ENCODE data around the gene GFPT1.

DNA sequence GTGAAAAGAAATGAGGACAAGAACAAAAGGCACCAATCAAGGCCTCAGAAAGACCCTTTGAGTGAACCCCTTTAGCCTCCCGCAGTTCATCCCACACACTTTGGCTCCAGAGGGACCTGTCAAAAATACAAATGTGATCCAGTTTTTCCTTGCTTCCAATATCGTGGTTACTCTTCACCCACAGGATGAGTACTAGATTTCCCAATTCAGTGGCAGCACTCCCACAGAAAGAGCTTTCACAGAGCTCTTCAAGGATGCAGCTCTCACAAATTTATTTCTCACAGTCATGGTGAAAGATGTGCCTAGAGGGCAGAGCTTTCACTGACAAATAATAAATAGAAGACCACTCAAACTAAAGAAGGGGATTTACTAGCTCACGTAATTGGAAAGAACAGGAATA, 3.0 kb upstream of the GFPT1 start:
- no peak for TF ChIP-seq RNF2 (IDR thresholded peaks at IDR 0.05)
- no peak for TF ChIP-seq CTCF (IDR thresholded peaks at IDR 0.05 in 2 of 3, conservative IDR thresholded peaks at IDR 0.05 in 1 of 3; ENCODE audit: insufficient read depth in 2 of 3, low read depth in 1 of 3, low read length in 3 of 3)
- TF ChIP-seq, protein P1, sequence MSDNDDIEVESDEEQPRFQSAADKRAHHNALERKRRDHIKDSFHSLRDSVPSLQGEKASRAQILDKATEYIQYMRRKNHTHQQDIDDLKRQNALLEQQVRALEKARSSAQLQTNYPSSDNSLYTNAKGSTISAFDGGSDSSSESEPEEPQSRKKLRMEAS (CRISPR knock-in tag; IDR thresholded peaks at IDR 0.05) = no peak
- TF ChIP-seq MEF2A (IDR thresholded peaks at IDR 0.05; ENCODE audit: control insufficient read depth, low read depth, low read length) = no peak
- no peak for TF ChIP-seq CREB1 (IDR thresholded peaks at IDR 0.05)
- no peak for TF ChIP-seq CREB1 (CRISPR knock-in tag; IDR thresholded peaks at IDR 0.05)
- no peak for TF ChIP-seq THAP7 (CRISPR knock-in tag; IDR thresholded peaks at IDR 0.05)
- no peak for TF ChIP-seq ZNF184 (CRISPR knock-in tag; IDR thresholded peaks at IDR 0.05)
- TF ChIP-seq ZBTB7A (IDR thresholded peaks at IDR 0.05; ENCODE audit: borderline replicate concordance, control insufficient read depth, low read depth, low read length) = no peak
- TF ChIP-seq ETV5 (CRISPR knock-in tag; IDR thresholded peaks at IDR 0.05; ENCODE audit: low read depth) = no peak
- TF ChIP-seq, protein P2, sequence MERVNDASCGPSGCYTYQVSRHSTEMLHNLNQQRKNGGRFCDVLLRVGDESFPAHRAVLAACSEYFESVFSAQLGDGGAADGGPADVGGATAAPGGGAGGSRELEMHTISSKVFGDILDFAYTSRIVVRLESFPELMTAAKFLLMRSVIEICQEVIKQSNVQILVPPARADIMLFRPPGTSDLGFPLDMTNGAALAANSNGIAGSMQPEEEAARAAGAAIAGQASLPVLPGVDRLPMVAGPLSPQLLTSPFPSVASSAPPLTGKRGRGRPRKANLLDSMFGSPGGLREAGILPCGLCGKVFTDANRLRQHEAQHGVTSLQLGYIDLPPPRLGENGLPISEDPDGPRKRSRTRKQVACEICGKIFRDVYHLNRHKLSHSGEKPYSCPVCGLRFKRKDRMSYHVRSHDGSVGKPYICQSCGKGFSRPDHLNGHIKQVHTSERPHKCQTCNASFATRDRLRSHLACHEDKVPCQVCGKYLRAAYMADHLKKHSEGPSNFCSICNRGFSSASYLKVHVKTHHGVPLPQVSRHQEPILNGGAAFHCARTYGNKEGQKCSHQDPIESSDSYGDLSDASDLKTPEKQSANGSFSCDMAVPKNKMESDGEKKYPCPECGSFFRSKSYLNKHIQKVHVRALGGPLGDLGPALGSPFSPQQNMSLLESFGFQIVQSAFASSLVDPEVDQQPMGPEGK (CRISPR knock-in tag; IDR thresholded peaks at IDR 0.05; ENCODE audit: borderline replicate concordance) = no peak
- no peak for TF ChIP-seq PKNOX1 (IDR thresholded peaks at IDR 0.05)
- no peak for TF ChIP-seq ESRRA (IDR thresholded peaks at IDR 0.05; ENCODE audit: borderline replicate concordance, low read depth)
- no peak for TF ChIP-seq THAP12 (CRISPR knock-in tag; IDR thresholded peaks at IDR 0.05)
- TF ChIP-seq MYC (IDR thresholded peaks at IDR 0.05; ENCODE audit: low read depth, low read length) = no peak
- no peak for TF ChIP-seq MYC (CRISPR knock-in tag; IDR thresholded peaks at IDR 0.05; ENCODE audit: borderline replicate concordance, low read depth)
